ENCODE results near the gene SNX27.

DNA sequence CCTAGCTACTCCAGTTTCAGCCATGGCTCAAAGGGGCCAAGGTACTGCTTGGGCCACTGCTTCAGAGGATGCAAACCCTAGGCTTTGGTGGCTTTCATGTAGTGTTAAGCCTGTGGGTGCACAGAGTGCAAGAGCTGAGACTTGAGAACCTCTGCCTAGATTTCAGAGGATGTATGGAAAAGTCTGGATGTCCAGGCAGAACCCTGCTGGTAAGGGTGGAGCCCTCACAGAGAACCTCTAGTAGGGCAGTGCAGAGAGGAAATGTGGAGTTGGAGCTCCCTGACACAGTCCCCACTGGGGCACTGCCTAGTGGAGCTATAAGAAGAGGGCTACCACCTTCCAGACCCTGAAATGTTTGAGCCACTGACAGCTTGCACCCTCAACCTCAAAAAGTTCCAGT lies 125.6 kb downstream of the SNX27 start:
- TF ChIP-seq, protein P1, sequence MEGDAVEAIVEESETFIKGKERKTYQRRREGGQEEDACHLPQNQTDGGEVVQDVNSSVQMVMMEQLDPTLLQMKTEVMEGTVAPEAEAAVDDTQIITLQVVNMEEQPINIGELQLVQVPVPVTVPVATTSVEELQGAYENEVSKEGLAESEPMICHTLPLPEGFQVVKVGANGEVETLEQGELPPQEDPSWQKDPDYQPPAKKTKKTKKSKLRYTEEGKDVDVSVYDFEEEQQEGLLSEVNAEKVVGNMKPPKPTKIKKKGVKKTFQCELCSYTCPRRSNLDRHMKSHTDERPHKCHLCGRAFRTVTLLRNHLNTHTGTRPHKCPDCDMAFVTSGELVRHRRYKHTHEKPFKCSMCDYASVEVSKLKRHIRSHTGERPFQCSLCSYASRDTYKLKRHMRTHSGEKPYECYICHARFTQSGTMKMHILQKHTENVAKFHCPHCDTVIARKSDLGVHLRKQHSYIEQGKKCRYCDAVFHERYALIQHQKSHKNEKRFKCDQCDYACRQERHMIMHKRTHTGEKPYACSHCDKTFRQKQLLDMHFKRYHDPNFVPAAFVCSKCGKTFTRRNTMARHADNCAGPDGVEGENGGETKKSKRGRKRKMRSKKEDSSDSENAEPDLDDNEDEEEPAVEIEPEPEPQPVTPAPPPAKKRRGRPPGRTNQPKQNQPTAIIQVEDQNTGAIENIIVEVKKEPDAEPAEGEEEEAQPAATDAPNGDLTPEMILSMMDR (IDR thresholded peaks at IDR 0.05): no peak
- no peak for TF ChIP-seq POLR2A (IDR thresholded peaks at IDR 0.05)
